Testis (tissue), 3 donors: ENCODE data around the gene NCF2. TPM values are rescaled to one million over a fixed set of nuclear protein-coding genes. Genes with fewer than 3 reads are reported as not detected.

ENCODE experiments used
- DNase-seq: peaks from one replicate; pipeline ENCODE4 v3.0.0-alpha.2; 2019
- H3K27ac ChIP-seq, 2 donors: fragments of 200-600 bp; sonication (generic); one replicate each; pipeline ENCODE4 v1.5.1; 2019
- H3K27me3 ChIP-seq: fragments of 200-600 bp; sonication (generic); one replicate; pipeline ENCODE4 v1.5.1; 2019
- H3K36me3 ChIP-seq: fragments of 200-600 bp; sonication (generic); one replicate; pipeline ENCODE4 v1.5.1; 2017; ENCODE audit warnings: low read depth; ENCODE audit errors: missing control alignments
- H3K4me1 ChIP-seq: fragments of 200-600 bp; sonication (generic); one replicate; pipeline ENCODE4 v1.5.1; 2019
- H3K4me3 ChIP-seq, 2 donors: fragments of 200-600 bp; sonication (generic); one replicate each; pipeline ENCODE4 v1.5.1; 2017 to 2019
- H3K9me3 ChIP-seq: fragments of 200-600 bp; sonication (generic); one replicate; pipeline ENCODE4 v1.5.1; 2017
- POLR2A ChIP-seq: fragments of 450-650 bp; IDR thresholded peaks from one replicate; pipeline ENCODE4 v1.6.1; 2017; ENCODE audit warnings: antibody characterized with exemption, mild to moderate bottlenecking, moderate library complexity
- WGBS, 2 donors: methylation state at CpG; one replicate each; pipeline ENCODE4 v1.1.5; 2018; 5-methylcytosine and 5-hydroxymethylcytosine counted together
- intact Hi-C: fragments of 100-400 bp; cut with DNase I; formaldehyde crosslinking; loops from one replicate; pipeline ENCODE4 v1.15.1; 2023; ENCODE audit warnings: low total_unique reads
- polyA plus RNA-seq: library from polyadenylated mRNA; stranded (reverse); fragments of 350-450 nt; fragmentation: Illumina TruSeq; extraction: RNeasy Lipid Tissue Mini Kit (QIAGEN cat#74804); gene quantifications from one replicate; pipeline ENCODE4 v1.2.3, GENCODE V29; 2014; ENCODE audit warnings: low read depth, low replicate concordance; ENCODE audit not compliant: insufficient read depth
- total RNA-seq, 2 donors: library from RNA; depleted of rRNA; stranded (reverse); fragments of >200 nt; gene quantifications; one replicate each; pipeline ENCODE4 v1.2.3, GENCODE V29; 2016
- TF ChIP-seq, protein P1 (sequence below), 3 experiments: fragments of 450-650 bp in 2 of 3; fragments of 200-600 bp in 1 of 3; sonication (generic) in 1 of 3; IDR thresholded peaks; one replicate each; pipeline ENCODE4 v1.5.1; 2016 to 2019; ENCODE audit warnings: antibody characterized with exemption in 3 of 3, mild to moderate bottlenecking in 2 of 3, moderate library complexity in 1 of 3

NCF2 gene
- total and polyA plus RNA-seq, 3 donors from 2014 or later: 1.3 to 7.8 (median 3.7) TPM

DNA sequence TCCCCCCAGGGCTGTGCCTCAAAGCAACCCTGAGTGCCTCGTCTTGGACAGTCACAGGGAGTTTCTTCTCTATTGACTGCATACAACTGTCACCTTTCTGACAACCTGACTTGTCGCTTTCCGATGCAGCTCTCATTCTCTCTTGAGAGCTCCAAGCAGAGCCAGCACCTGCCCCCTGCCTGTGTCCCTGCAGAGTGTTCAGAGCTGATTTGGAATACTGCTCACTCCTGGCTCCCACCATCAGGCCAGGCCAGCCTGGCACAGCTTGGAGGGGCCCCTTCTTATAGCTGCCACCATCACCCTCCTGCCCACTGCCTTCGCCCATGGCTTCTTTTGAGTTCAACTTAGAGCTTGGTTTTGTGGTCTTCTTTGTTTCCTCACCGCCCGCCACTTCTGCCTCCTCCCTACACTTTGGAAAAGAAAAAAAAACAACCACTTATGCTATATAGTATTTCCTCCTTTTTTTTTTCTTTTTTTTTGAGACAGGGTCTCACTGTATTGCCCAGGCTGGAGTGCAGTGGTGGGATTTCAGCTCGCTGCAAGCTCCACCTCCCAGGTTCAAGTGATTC lies 12.3 kb downstream of the NCF2 start:
- 92 to 93% methylated on average over 7 of the region's 7 CpGs for WGBS, 2 donors
- H3K27ac ChIP-seq: no peak overlapping the region

DNA sequence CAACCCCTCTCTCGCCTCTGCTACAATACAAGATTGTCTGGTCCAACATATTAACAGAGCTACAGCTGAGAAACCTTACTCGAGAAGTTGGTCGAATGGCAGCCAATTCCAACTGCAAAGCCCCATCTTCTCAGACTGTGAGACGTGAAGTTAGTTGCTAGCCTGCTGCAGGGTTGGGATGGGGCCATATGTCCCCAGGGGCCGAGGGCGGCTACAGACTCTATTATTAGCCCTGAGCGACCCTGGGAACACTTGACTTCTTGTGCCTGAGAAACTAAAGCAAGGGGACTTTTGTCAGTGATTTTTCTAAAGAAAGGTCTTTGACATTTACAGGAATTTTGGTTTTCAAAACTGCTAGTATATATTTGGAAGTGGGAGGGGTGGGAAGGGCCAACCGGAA lies 13.7 kb downstream of the NCF2 start:
- H3K9me3 ChIP-seq: no peaks in the 10 kb centered on the region
- H3K27me3 ChIP-seq: no peaks in the 10 kb centered on the region
- intact Hi-C loops: no loop called here
- no peak overlapping the region for H3K27ac ChIP-seq
- no peak overlapping the region for H3K4me3 ChIP-seq
- DNase-seq: no peak
- H3K36me3 ChIP-seq: no peaks in the 10 kb centered on the region
- WGBS, 2 donors: 54 to 75% methylated on average over 8 of the region's 8 CpGs
- no peaks in the 10 kb centered on the region for H3K4me1 ChIP-seq
- TF ChIP-seq, protein P1, sequence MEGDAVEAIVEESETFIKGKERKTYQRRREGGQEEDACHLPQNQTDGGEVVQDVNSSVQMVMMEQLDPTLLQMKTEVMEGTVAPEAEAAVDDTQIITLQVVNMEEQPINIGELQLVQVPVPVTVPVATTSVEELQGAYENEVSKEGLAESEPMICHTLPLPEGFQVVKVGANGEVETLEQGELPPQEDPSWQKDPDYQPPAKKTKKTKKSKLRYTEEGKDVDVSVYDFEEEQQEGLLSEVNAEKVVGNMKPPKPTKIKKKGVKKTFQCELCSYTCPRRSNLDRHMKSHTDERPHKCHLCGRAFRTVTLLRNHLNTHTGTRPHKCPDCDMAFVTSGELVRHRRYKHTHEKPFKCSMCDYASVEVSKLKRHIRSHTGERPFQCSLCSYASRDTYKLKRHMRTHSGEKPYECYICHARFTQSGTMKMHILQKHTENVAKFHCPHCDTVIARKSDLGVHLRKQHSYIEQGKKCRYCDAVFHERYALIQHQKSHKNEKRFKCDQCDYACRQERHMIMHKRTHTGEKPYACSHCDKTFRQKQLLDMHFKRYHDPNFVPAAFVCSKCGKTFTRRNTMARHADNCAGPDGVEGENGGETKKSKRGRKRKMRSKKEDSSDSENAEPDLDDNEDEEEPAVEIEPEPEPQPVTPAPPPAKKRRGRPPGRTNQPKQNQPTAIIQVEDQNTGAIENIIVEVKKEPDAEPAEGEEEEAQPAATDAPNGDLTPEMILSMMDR (IDR thresholded peaks at IDR 0.05): no peak
- TF ChIP-seq POLR2A: no peak

More for the DNA sequence above, 12.3 kb downstream of the NCF2 start:
- H3K27me3 ChIP-seq: no peaks in the 10 kb centered on the region
- no peak for DNase-seq
- H3K36me3 ChIP-seq: no peaks in the 10 kb centered on the region
- no peak overlapping the region for H3K4me3 ChIP-seq
- H3K9me3 ChIP-seq: no peaks in the 10 kb centered on the region
- H3K4me1 ChIP-seq: no peaks in the 10 kb centered on the region
- intact Hi-C loops: no loop called here
- TF ChIP-seq, protein P1 (IDR thresholded peaks at IDR 0.05): no peak
- no peak for TF ChIP-seq POLR2A

DNA sequence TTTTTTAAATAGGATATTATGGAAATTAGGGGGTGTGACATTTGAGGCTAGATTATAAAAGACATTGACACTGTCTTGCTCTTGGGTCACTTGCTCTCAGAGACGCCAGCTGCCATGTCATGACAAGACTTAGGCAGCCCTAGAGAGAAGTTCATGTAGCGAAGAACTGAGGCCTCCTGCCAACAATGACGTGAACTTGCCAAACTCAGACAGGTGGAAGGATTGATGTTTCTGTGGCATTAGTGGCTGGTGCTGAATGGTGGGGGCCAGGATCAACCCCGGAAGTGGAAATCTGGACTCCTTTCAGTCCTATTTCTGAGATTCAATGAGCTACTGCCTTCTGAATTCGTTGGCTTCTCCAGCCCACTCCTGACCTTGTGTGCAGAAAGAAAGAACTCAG lies 14.7 kb downstream of the NCF2 start:
- Histone ChIP-seq H3K27ac (no peak overlapping the region), H3K36me3 (no peaks in the 10 kb centered on the region), H3K4me3 (no peak overlapping the region), H3K4me1 (no peaks in the 10 kb centered on the region), H3K9me3 (no peaks in the 10 kb centered on the region), H3K27me3 (no peaks in the 10 kb centered on the region)
- WGBS, 2 donors: 64 to 75% methylated on average over 5 of the region's 5 CpGs
- TF ChIP-seq POLR2A: no peak
- TF ChIP-seq, protein P1 (IDR thresholded peaks at IDR 0.05): no peak
- DNase-seq: no peak
- intact Hi-C loops: no loop called here

DNA sequence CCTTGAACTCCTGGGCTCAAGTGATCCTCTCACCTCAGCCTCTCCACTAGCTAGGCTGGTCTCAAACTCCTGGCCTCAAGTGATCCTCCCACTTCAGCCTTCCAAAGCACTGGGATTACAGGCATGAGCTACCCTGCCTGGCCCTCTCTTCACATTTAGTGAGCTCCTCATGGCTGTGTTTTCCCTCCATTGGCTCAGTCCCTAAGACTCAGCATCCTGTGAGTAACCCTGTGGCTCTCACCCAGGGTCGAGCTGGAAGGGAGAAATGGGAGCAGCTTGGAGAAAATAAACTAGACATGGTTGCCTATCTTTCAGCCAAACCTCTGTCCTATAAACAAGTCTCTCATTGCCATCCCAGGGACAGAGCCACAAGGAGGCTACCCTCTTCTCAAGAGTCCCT lies 17.5 kb downstream of the NCF2 start:
- WGBS, 2 donors: 67 to 85% methylated on average over 1 of the region's 1 CpG
- no peaks in the 10 kb centered on the region for H3K9me3 ChIP-seq

More for the DNA sequence above, 17.5 kb downstream of the NCF2 start:
- intact Hi-C loops: no loop called here
- Histone ChIP-seq H3K4me1 (no peaks in the 10 kb centered on the region), H3K4me3 (no peak overlapping the region), H3K27ac (no peak overlapping the region), H3K36me3 (no peaks in the 10 kb centered on the region), H3K27me3 (no peaks in the 10 kb centered on the region)
- TF ChIP-seq, protein P1 (IDR thresholded peaks at IDR 0.05): no peak
- TF ChIP-seq POLR2A: no peak
- DNase-seq: no peak
